HepG2 (cell line): Measurements from ENCODE around the gene CTRL. TPM values are rescaled to one million over a fixed set of nuclear protein-coding genes. Genes with fewer than 3 reads are reported as not detected.

Experiments
- ATAC-seq: fragments of 200-7000 bp; cut with Tn5 transposase; 3 replicates; pipeline ENCODE4 v1.9.1; 2020; ENCODE audit warnings: mild to moderate bottlenecking, moderate library complexity
- BruUV-seq: library from RNA; stranded (reverse); fragments of 400-500 nt; replicated peaks from 2 replicates; lab custom pipeline; 2021; lab: Mats Ljungman, UMichigan
- CTCF ChIA-PET: fragments of 300-600 bp; formaldehyde crosslinking; extraction: SDS; loops from one replicate; lab custom pipeline; 2021; ENCODE audit warnings: low total read pairs, inconsistent platforms, low intra/inter-chr PET ratio; lab: Yijun Ruan, JAX
- POLR2A ChIA-PET: fragments of 350-600 bp; sonication (Branson Sonifier 250); formaldehyde crosslinking; loops from one replicate; lab custom pipeline; 2020; ENCODE audit warnings: antibody characterized with exemption, inconsistent platforms; lab: Yijun Ruan, JAX
- DNase-seq: peaks from one replicate; pipeline ENCODE4 v3.0.0-alpha.2; 2015; ENCODE audit warnings: low spot score
- FAIRE-seq: peaks from 3 replicates; lab custom pipeline; 2011; peaks lifted over from hg19 to GRCh38; lab: Jason Lieb, UNC
- H2AFZ ChIP-seq: one replicate; pipeline ENCODE4 v1.6.1; 2011; ENCODE audit warnings: low read length, inconsistent platforms
- H3K27ac ChIP-seq: fragments of 300-600 bp; 3 replicates; pipeline ENCODE4 v1.8.0; 2011; ENCODE audit warnings: mixed run types, mild to moderate bottlenecking, mixed read lengths, low read length, inconsistent platforms; ENCODE audit not compliant: insufficient read depth; ENCODE audit errors: extremely low read length
- H3K27me3 ChIP-seq, 2 experiments: fragments of 200-600 bp in 1 of 2; 2 replicates in 1 of 2; 3 replicates in 1 of 2; pipeline versions ENCODE4 v1.6.0 to v1.8.0; 2011; ENCODE audit warnings: low read length in 2 of 2, mild to moderate bottlenecking in 2 of 2, moderate library complexity in 2 of 2, inconsistent platforms in 1 of 2; ENCODE audit not compliant: insufficient read depth in 2 of 2, control insufficient read depth in 1 of 2
- H3K36me3 ChIP-seq, 2 experiments: fragments of 200-600 bp in 1 of 2; replicated peaks in 1 of 2; 2 replicates in 1 of 2; 3 replicates in 1 of 2; pipeline versions ENCODE4 v1.5.1 to v1.8.0; 2011; ENCODE audit warnings: low read length in 2 of 2, inconsistent platforms in 1 of 2; ENCODE audit not compliant: insufficient read depth in 2 of 2, control insufficient read depth in 1 of 2
- H3K4me1 ChIP-seq: 2 replicates; pipeline ENCODE4 v1.5.1; 2012; ENCODE audit warnings: low read length, inconsistent platforms; ENCODE audit not compliant: insufficient read depth
- H3K4me2 ChIP-seq: 2 replicates; pipeline ENCODE4 v1.6.0; 2011; ENCODE audit warnings: low read depth, low read length, inconsistent platforms
- H3K4me3 ChIP-seq, 3 experiments: fragments of 200-600 bp in 1 of 3; sonication (generic), shearing (Covaris generic) in 1 of 3; replicated peaks in 1 of 3; 2 replicates each; pipeline ENCODE4 v1.5.1; 2011 to 2016; ENCODE audit warnings: low read length in 3 of 3, inconsistent platforms in 2 of 3, low read depth in 2 of 3, mild to moderate bottlenecking in 2 of 3, control low read depth in 1 of 3, mixed read lengths in 1 of 3; ENCODE audit not compliant: insufficient read depth in 1 of 3
- H3K79me2 ChIP-seq: one replicate; pipeline ENCODE4 v1.6.1; 2011; ENCODE audit warnings: low read length, inconsistent platforms; ENCODE audit not compliant: insufficient read depth
- H3K9ac ChIP-seq: 2 replicates; pipeline ENCODE4 v1.6.0; 2011; ENCODE audit warnings: mild to moderate bottlenecking, low read depth, low read length, inconsistent platforms; ENCODE audit not compliant: insufficient read depth
- H3K9me3 ChIP-seq: 2 replicates; pipeline ENCODE4 v1.5.1; 2012; ENCODE audit warnings: mild to moderate bottlenecking, low read length
- H4K20me1 ChIP-seq: 2 replicates; pipeline ENCODE4 v1.6.0; 2011; ENCODE audit warnings: inconsistent platforms, mild to moderate bottlenecking, low read length, moderate library complexity; ENCODE audit not compliant: insufficient read depth
- FIP1L1 ChIP-seq: fragments of 200-400 bp; formaldehyde crosslinking; IDR thresholded peaks from 2 replicates; pipeline ENCODE4 v1.6.1; 2018; ENCODE audit warnings: low read depth, mild to moderate bottlenecking, low read length, moderate library complexity, borderline replicate concordance; ENCODE audit not compliant: insufficient read depth
- HOXA3 ChIP-seq: sonication (generic); formaldehyde crosslinking; IDR thresholded peaks from 2 replicates; pipeline ENCODE4 v1.5.0; 2020; ENCODE audit warnings: missing genetic modification reagents
- KAT2B ChIP-seq: fragments of 150-350 bp; IDR thresholded peaks from 2 replicates; pipeline ENCODE4 v1.6.1; 2014; ENCODE audit warnings: low read depth, low read length, borderline replicate concordance
- KLF11 ChIP-seq: IDR thresholded peaks from 2 replicates; pipeline ENCODE4 v1.6.1; 2016; ENCODE audit warnings: missing compliant biosample characterization
- MBD4 ChIP-seq: IDR thresholded peaks from 2 replicates; pipeline ENCODE4 v1.6.1; 2012; ENCODE audit warnings: low read length, inconsistent platforms, borderline replicate concordance
- MTA3 ChIP-seq: sonication (generic); formaldehyde crosslinking; IDR thresholded peaks from 2 replicates; pipeline ENCODE4 v1.4.0; 2020; ENCODE audit warnings: missing genetic modification reagents
- TOPORS ChIP-seq: sonication (generic); formaldehyde crosslinking; IDR thresholded peaks from 2 replicates; pipeline ENCODE4 v1.8.0; 2023; ENCODE audit warnings: mild to moderate bottlenecking, missing genetic modification reagents
- ZFP90 ChIP-seq: sonication (generic); formaldehyde crosslinking; IDR thresholded peaks from 2 replicates; pipeline ENCODE4 v1.8.0; 2022; ENCODE audit warnings: missing genetic modification reagents, mild to moderate bottlenecking, inconsistent platforms, borderline replicate concordance
- ZNF510 ChIP-seq: sonication (generic); formaldehyde crosslinking; IDR thresholded peaks from 2 replicates; pipeline ENCODE4 v1.4.0; 2020; ENCODE audit warnings: low read depth, mild to moderate bottlenecking, missing genetic modification reagents
- ZNF75D ChIP-seq: sonication (generic); formaldehyde crosslinking; IDR thresholded peaks from 2 replicates; pipeline ENCODE4 v1.8.1; 2023; ENCODE audit warnings: missing genetic modification reagents, mild to moderate bottlenecking, borderline replicate concordance
- ZSCAN25 ChIP-seq: sonication (generic); formaldehyde crosslinking; IDR thresholded peaks from 2 replicates; pipeline ENCODE4 v1.8.0; 2022; ENCODE audit warnings: mild to moderate bottlenecking, missing genetic modification reagents
- WGBS: methylation state at CpG from one replicate; pipeline ENCODE4 v1.1.6; 2017; ENCODE audit warnings: low lambda C conversion rate; 5-methylcytosine and 5-hydroxymethylcytosine counted together
- in situ Hi-C: cut with HindIII; loops from 2 replicates; pipeline ENCODE4 v1.10.0; 2017; ENCODE audit warnings: low pct_unique_long_range_greater_than_20kb; ENCODE audit not compliant: extremely low pct_ligation_motif_present
- intact Hi-C: fragments of 100-400 bp; cut with micrococcal nuclease; formaldehyde crosslinking; loops from one replicate; pipeline ENCODE4 v1.10.0; 2022; ENCODE audit not compliant: unreplicated experiment
- polyA plus RNA-seq, 8 experiments: library from polyadenylated mRNA; depleted of rRNA in 3 of 8; stranded (reverse) in 7 of 8; unstranded in 1 of 8; fragments of >200 nt; fragmentation: Illumina TruSeq in 4 of 8; extraction: Trizol in 4 of 8; gene quantifications; 2 replicates each; pipeline versions ENCODE4 v1.2.1 to v1.2.3, GENCODE V29; 2011 to 2016; ENCODE audit warnings: low read depth in 4 of 8, missing spikeins in 1 of 8, mixed read lengths in 1 of 8; ENCODE audit not compliant: insufficient read depth in 1 of 8
- total RNA-seq, 5 experiments: library from RNA; depleted of rRNA; stranded (reverse); fragments of >200 nt; fragmentation: Illumina TruSeq; extraction: Trizol; gene quantifications; 2 replicates each; pipeline ENCODE4 v1.2.3, GENCODE V29; 2016; ENCODE audit warnings: low read depth in 1 of 5
- TF ChIP-seq, protein P1 (sequence below): sonication (generic); formaldehyde crosslinking; IDR thresholded peaks from 2 replicates; pipeline ENCODE4 v1.5.0; 2020; ENCODE audit warnings: mild to moderate bottlenecking, missing genetic modification reagents, borderline replicate concordance
- TF ChIP-seq, protein P2 (sequence below): IDR thresholded peaks from 2 replicates; pipeline ENCODE4 v1.6.1; 2016; ENCODE audit warnings: missing biosample characterization, missing genetic modification reagents, low read depth
- TF ChIP-seq, protein P3 (sequence below): sonication (generic); formaldehyde crosslinking; IDR thresholded peaks from 2 replicates; pipeline ENCODE4 v1.9.0; 2021; ENCODE audit warnings: missing genetic modification reagents, borderline replicate concordance
- TF ChIP-seq, protein P4 (sequence below): sonication (generic); formaldehyde crosslinking; conservative IDR thresholded peaks from 2 replicates; pipeline ENCODE4 v1.4.0; 2020; ENCODE audit warnings: missing genetic modification reagents

CTRL gene
- total and polyA plus RNA-seq, 2 of the 13 experiments (the other 11 are each of a cell fraction or from before 2014, with no cell fraction given): 1.9 to 2.7 TPM

DNA sequence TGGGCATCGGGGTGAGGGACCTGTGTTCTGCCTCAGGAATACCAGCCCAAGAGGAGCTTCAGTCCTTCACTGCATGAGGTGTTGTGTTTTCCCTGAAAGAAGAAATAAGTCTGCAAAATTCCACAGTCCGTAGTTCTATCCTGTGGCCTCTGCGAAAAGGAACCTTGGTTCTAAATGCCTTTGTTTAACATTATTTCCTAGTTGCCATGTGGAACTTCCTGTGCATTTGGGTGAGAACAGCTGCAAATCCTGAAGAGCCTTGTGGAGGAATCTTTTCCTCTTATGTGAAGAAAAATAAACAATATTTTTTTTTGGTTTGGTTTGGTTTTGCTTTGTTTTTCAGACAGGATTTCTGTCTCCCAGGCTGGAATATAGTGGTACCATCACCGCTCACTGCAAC is 28.8 kb downstream of the CTRL start (continued):
- TF ChIP-seq, protein P1, sequence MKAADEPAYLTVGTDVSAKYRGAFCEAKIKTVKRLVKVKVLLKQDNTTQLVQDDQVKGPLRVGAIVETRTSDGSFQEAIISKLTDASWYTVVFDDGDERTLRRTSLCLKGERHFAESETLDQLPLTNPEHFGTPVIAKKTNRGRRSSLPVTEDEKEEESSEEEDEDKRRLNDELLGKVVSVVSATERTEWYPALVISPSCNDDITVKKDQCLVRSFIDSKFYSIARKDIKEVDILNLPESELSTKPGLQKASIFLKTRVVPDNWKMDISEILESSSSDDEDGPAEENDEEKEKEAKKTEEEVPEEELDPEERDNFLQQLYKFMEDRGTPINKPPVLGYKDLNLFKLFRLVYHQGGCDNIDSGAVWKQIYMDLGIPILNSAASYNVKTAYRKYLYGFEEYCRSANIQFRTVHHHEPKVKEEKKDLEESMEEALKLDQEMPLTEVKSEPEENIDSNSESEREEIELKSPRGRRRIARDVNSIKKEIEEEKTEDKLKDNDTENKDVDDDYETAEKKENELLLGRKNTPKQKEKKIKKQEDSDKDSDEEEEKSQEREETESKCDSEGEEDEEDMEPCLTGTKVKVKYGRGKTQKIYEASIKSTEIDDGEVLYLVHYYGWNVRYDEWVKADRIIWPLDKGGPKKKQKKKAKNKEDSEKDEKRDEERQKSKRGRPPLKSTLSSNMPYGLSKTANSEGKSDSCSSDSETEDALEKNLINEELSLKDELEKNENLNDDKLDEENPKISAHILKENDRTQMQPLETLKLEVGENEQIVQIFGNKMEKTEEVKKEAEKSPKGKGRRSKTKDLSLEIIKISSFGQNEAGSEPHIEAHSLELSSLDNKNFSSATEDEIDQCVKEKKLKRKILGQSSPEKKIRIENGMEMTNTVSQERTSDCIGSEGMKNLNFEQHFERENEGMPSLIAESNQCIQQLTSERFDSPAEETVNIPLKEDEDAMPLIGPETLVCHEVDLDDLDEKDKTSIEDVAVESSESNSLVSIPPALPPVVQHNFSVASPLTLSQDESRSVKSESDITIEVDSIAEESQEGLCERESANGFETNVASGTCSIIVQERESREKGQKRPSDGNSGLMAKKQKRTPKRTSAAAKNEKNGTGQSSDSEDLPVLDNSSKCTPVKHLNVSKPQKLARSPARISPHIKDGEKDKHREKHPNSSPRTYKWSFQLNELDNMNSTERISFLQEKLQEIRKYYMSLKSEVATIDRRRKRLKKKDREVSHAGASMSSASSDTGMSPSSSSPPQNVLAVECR: no peak
- TF ChIP-seq MTA3 (CRISPR knock-in tag) (no peak), ZSCAN25 (CRISPR knock-in tag) (no peak), ZFP90 (CRISPR knock-in tag) (no peak), KLF11 (CRISPR knock-in tag) (no peak), FIP1L1 (no peak)
- TF ChIP-seq, protein P2, sequence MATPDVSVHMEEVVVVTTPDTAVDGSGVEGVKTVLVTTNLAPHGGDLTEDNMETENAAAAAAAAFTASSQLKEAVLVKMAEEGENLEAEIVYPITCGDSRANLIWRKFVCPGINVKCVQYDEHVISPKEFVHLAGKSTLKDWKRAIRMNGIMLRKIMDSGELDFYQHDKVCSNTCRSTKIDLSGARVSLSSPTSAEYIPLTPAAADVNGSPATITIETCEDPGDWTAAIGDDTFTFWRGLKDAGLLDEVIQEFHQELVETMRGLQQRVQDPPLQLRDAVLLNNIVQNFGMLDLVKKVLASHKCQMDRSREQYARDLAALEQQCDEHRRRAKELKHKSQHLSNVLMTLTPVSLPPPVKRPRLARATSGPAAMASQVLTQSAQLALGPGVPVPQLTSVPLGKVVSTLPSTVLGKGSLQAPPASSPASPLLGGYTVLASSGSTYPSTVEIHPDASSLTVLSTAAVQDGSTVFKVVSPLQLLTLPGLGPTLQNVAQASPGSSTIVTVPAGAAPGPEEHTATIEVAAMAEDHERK: no peak

DNA sequence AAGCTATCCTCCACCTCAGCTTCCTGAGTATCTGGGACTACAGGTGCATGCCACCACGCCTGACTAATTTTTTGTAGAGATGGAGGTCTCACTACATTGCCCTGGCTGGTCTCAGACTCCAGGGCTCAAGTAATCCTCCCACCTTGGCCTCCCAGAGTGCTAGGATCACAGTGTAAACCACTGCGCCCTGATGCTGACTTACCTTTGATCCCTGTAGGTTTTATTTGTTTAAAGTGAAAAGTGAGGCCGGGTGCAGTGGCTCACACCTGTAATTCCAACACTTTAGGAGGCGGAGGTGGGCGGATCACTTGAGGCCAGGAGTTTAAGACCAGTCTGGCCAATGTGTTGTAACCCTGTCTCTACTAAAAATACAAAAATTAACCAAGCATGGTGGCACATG is 29.9 kb downstream of the CTRL start:
- POLR2A ChIA-PET: no interaction called here
- peak; percentile 90 for FAIRE-seq
- TF ChIP-seq MBD4 (no peak), ZNF75D (CRISPR knock-in tag) (no peak), TOPORS (no peak), KAT2B (no peak), ZNF510 (CRISPR knock-in tag) (no peak), HOXA3 (CRISPR knock-in tag) (peak; percentile 34)
- TF ChIP-seq, protein P3, sequence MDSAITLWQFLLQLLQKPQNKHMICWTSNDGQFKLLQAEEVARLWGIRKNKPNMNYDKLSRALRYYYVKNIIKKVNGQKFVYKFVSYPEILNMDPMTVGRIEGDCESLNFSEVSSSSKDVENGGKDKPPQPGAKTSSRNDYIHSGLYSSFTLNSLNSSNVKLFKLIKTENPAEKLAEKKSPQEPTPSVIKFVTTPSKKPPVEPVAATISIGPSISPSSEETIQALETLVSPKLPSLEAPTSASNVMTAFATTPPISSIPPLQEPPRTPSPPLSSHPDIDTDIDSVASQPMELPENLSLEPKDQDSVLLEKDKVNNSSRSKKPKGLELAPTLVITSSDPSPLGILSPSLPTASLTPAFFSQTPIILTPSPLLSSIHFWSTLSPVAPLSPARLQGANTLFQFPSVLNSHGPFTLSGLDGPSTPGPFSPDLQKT: no peak
- TF ChIP-seq, protein P4, sequence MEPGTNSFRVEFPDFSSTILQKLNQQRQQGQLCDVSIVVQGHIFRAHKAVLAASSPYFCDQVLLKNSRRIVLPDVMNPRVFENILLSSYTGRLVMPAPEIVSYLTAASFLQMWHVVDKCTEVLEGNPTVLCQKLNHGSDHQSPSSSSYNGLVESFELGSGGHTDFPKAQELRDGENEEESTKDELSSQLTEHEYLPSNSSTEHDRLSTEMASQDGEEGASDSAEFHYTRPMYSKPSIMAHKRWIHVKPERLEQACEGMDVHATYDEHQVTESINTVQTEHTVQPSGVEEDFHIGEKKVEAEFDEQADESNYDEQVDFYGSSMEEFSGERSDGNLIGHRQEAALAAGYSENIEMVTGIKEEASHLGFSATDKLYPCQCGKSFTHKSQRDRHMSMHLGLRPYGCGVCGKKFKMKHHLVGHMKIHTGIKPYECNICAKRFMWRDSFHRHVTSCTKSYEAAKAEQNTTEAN (CRISPR knock-in tag): peak; percentile 63; the same call in 1 of the 2 replicates

More for the DNA sequence above, 29.9 kb downstream of the CTRL start:
- no peak overlapping the region for H3K27ac ChIP-seq
- peaks cover 39% of the 10 kb centered on the region for H3K4me1 ChIP-seq
- no peaks in the 10 kb centered on the region for H3K9me3 ChIP-seq
- no peak overlapping the region for H3K4me3 ChIP-seq
- no TSS peak for BruUV-seq
- H3K27me3 ChIP-seq: no peaks in the 10 kb centered on the region
- CTCF ChIA-PET: no interaction called here
- peaks cover 15% of the 10 kb centered on the region for H3K79me2 ChIP-seq
- H2AFZ ChIP-seq: no peak overlapping the region
- H3K9ac ChIP-seq: no peak overlapping the region
- peaks cover 3 to 13% of the 10 kb centered on the region in 2 experiments; a peak in 4 of 5 replicates for H3K36me3 ChIP-seq
- peak; percentile 58 for ATAC-seq
- DNase-seq: peak; percentile 59
- WGBS: 60% methylated on average over 5 of the region's 5 CpGs
- in situ Hi-C loops (no loop called here), intact Hi-C loops (no loop called here)
- peaks cover 17% of the 10 kb centered on the region for H4K20me1 ChIP-seq
- no peak overlapping the region; the same call in 1 of the 2 replicates for H3K4me2 ChIP-seq
